ENCODE data around the gene PHF20.
"Not testable (repeated sequence)": the region's sequence is repeated elsewhere in the genome, so short reads cannot be mapped to it uniquely, and the experiment has no call there.

PHF20 gene

DNA sequence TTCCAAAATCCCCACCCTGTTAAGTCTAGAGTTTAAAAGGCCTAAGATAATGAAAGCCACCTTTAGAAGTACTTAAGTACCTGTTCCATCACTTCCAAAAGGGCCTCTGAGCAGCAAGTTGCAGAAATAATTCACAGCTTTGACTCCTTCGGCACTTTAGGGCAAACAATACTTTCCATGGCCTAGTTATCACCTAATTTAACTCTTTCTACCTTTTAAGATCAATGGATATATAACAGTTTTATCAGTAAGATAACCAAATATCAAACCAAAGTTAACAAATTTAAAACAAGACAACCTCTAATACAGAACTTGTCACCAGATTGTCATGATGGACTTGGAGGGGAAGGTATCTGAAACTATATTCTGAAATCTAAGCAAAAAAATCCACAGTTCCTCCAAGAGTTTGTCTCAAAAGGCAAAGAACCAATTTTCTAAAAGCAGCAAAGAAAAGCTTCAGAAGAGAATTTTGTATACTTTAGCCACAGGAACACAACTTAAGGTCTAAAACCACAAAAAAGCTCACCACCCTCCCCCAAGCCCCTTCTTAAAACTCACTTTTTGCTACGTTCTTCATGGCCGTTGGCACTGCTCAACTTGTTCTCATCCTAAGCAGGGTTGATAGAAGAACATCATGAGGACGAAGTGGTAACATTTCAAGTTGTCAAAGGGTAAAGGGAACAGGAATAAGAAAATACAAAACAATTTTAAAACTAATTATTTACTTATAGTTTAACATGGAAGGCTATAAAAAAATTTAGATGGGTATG is 33.2 kb upstream of the PHF20 start:
- FAIRE-seq (no peak), DNase-seq (ENCODE audit: low spot score) (no peak)

DNA sequence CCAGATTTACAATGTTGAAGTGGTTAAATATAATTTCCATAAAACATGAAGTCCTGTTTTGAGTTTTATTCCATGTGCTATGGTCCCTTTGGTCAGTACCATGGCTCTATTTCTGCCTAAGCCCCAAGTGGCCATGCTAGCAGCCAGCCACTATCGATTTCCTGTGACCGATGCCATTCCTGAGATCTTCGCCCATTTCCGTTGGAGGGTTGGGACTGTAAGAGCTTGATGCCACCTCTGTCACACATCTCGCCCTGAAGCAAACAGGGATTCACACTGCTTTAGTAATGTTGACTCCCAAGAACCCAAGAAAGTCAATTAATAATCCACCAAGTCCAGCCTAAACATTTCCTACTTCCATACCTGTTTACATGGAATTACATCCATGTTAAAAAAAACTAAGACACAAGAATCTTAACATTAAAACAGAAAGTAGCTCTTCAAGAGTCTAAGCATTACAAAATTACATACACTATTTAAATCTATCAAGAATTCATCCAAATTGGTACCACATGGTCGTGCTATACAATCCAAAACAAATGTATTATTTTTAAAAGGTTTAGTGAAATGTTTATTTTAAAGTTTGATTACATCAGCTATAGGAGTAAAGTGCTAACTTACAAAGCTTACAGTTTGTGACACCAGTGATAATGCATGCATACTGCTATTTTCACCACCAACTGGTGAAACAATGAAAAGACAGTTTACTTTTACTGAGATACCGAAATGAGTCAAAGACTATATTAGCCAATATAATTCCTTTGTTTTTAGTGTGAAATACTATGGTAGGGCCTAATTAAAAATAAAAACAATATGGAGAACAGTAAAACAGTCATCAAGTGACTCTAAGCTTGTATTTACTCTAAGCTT is 32.3 kb upstream of the PHF20 start:
- DNase-seq (ENCODE audit: low spot score) = no peak
- no peak for FAIRE-seq

DNA sequence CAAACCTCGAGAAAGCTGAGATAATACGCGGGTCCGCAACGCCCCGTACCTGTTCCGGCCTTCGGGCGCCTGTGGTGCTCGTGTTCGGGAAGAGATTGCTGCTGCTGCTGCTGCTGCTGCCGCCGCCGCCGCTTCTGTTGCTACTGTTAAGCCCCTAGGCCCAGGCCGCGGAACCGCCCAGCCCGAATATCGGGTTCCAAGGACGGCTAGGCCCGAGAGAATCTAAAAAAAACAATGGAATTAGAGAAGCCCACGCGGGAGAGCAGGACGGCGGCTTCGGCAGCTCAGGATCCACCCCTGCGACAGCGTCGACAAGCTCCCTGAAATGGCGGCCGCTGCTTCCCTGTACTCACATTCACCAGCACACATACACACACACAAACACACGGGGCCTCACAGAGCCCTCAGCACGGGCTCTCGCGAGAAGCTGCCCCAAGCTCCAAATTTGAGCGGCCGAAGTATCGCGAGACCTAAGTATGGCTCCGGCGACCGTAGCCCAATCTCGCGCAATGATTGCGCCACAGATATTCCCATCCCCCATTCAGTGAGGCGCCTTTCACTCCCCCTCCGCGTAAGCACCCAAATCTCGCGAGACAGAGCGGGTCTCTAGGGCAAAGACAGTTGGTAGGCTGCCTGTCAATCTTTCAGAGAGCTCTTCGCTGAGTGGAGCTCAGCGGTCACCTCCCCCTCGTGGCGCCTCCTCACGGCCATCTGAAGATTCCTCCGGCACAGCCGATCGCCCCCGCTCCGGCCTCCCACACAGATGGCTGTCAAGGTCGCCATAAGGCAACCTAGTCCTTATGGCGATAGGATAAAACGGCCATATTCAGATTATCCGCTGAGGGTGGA is 29.7 kb upstream of the PHF20 start, which contains the start of gene RBM39:
RBM39 (minus strand) TSS at position 369 of the 849 bp plus-strand sequence. CDS start 1,386 bp downstream, outside the sequence.
- DNase-seq (ENCODE audit: low spot score) (peak; percentile 99), FAIRE-seq (peak; percentile 56)

DNA sequence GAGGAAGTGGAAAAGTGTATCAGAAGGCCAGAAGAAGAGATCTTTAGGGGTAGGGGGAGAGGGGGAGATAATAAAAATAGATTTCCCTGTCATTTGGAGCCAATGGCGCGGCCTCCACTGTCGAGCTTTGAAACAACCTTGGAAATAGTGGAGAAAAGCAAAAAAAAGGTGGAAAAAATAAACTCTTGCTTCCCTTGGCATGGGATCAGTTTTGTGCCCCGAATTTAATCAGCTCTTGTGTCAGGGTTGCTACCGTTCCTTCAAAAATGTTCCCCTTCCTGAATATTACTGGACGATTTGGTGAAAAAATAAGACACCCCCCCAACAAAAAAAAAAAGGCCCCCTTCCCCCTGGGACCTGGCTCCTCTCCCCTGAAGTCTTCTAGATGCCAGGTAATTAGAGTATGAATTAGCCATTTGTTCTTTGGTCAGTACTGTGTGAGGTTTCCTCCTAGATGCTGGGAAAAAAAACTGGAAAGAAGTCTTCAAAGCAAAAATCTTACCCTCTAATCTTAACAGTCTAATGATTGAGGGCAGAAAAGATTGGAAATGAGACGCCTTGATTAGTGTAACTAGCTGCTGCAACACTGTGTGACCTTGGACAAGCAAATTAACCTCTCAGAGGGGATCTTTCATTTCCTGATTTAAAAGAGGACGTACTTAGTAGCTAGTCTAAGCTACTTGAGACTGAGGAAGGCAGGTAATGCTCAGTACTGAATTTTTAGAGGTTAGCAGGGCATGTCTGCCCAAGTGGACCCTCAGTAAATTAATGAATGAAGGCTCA is 28.9 kb upstream of the PHF20 start:
- DNase-seq (ENCODE audit: low spot score) = no peak
- no peak for FAIRE-seq

- DNase-seq (ENCODE audit: low spot score) = no peak
- FAIRE-seq = no peak
Observed at GRCh38 chr20:35743693-35744491, 27.9 kb upstream of the PHF20 start.

DNA sequence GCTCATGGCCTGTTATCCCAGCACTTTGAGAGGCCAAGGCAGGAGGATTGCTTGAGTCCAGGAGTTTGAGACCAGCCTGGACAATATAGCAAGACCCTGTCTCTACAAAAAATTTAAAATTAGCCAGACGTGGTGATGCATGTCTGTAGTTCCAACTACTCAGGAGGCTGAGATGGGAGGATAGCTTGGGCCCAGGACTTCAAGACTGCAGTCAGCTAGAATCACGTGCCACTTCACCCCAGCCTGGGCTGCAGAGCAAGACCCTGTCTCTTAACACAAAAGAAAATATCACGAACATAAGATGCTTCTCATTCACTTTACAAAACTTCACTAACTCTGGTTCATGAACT is 27.3 kb upstream of the PHF20 start:
- FAIRE-seq; DNase-seq (ENCODE audit: low spot score): not testable (repeated sequence)

- FAIRE-seq (no peak), DNase-seq (ENCODE audit: low spot score) (no peak)
Observed at GRCh38 chr20:35750611-35751010, 21.2 kb upstream of the PHF20 start.

- DNase-seq (ENCODE audit: low spot score) (no peak), FAIRE-seq (no peak)
Observed at GRCh38 chr20:35756404-35756803, 15.4 kb upstream of the PHF20 start.

DNA sequence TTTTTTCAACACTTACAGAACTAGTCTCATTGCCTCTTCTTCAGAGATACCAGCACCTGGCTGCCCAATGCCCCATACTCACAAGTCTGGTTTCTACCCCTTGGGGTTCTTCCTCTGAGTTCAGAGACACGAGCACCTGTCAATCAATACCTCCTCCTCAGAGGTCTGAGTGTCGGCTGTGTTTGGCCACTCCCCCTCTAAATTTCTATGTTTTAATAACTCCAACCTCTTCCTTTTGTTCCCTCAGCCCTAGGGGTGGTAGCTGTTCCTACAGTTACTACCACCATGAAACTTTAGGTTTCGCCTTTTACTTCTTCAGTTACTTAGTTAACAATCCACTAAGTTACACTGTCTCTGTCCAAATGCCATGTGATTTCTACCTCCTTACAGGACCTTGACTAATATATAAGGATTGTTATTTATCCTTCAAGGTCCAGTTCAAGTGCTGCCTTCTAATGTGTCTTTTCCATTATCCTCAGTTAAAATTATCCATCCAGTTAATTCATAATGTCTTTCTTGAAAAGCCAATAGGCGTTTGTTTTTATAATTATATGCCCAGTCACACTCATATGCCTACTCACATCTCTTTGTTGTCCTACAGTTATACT is 14.6 kb upstream of the PHF20 start:
- FAIRE-seq = no peak
- DNase-seq (ENCODE audit: low spot score) = no peak

- not testable (repeated sequence) for DNase-seq (ENCODE audit: low spot score); FAIRE-seq
Observed at GRCh38 chr20:35761548-35761947, 10.3 kb upstream of the PHF20 start.

DNA sequence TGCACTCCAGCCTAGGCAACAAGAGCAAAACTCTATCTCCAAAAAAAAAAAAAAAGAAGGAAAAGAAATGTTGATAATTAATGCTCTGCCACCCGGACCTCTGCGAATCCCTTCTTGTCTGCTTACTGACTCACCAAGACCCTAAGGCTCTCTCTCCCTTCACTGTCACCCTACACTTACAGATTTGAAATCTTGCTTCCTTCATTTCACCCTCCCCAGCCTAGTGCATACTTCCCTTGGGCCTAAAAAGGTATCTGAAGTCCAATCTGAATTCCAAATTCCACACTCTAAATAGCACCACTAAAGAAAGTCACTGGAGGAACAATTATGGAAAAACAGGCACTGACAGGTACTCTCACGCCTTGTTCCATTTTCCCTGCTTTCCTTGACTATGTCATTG is 9.4 kb upstream of the PHF20 start:
- FAIRE-seq = no peak
- DNase-seq (ENCODE audit: low spot score) = no peak

DNA sequence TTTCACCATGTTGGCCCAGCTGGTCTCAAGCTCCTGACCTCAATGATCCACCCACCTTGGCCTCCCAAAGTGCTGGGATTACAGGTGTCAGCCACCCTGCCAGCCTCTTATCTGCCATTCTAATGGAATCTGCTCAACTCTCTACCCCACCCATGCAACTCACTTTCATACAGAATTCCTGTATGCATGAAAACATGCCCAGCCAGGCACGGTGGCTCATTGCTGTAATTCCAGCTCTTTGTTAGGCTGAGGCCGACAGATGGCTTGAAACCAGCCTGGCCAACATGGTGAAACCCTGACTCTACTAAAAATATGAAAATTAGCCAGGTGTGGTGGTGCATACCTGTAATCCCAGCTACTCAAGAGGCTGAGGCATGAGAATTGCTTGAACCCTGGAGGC is 6.9 kb upstream of the PHF20 start:
- DNase-seq (ENCODE audit: low spot score); FAIRE-seq: not testable (repeated sequence)

GRCh38 chr20:35766843-35767242 is 5.0 kb upstream of the PHF20 start:
- no peak for FAIRE-seq

DNA sequence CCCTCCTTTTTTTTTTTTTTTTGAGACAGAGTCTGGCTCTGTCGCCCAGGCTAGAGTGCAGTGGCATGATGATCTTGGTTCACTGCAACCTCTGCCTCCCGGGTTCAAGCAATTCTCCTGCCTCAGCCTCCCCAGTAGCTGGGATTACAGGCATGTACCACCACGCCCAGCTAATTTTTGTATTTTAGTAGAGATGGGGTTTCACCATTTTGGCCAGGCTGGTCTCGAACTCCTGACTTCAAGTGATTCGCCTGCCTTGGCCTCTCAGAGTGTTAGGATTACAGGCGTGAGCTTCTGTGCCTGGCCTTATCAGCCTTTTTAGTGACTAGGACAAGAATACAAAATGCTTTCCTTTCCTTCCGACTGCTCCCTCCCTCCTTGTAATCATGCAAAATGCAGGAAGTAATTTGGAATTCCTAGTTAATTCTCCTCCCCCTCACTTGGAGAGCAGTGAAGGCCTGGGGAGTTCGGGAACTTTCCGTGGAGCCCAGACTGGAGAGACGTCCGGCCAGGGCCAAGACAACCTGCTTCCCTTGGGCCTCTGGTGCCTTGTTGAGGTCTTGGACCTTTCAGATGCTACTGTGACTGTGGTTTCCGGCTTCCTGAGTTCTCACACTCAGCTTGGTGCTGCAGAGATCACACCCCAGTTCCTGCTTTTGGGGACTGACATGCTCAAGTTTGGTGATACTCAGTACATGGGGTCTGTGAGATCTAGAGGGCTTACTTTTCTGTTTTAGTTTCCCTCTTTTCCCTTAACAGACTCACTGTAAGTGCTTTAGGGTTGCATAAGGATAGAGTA is 3.9 kb upstream of the PHF20 start:
- FAIRE-seq (no peak), DNase-seq (ENCODE audit: low spot score) (no peak)

More at GRCh38 chr20:35766843-35767242, 5.0 kb upstream of the PHF20 start:
- no peak for DNase-seq (ENCODE audit: low spot score)

DNA sequence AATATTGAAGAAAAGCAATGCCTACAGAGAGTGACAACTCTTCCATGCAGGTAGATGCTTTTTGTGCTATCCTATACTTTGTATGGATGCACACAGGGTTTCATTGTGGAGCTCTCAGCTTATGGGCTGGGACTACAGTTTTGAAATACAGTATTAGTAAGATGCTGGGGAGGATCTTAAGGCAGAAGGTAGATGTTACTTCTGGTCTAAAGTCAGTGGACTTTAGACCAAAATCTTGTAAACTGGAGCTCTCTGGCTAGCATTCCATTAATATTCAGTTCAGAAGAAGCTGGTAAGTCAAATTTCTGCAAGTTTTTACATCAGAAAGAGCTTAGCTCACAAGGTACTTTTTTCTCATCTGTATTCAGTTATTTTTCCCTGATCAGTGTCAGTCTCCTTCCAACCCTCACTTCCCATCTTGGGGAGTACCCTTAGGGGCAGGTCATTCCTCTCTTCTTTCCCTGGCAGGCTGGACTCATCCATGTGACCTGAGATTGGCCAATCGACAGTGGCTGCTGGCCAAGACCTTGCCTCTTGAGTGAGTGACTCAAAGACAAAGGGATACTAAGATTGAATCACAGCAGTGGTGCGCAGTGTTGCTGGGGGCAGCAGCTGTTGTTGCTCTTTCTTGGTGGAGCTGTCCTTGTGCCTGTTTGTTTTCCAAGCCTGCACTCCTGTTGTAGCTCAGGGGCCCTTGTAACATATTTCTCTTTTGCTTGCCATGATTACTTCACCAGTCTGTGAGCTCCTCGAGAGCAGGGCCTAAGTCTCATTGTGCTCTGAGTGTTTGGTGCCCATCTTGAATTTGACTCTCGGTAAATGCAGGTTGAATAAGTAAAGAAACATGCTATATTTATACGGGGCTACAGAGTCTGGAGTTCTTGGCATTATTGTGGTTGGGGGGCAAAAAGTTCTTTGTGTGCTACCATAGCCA is 2.8 kb upstream of the PHF20 start:
- FAIRE-seq (no peak), DNase-seq (ENCODE audit: low spot score) (peak; percentile 73)

DNA sequence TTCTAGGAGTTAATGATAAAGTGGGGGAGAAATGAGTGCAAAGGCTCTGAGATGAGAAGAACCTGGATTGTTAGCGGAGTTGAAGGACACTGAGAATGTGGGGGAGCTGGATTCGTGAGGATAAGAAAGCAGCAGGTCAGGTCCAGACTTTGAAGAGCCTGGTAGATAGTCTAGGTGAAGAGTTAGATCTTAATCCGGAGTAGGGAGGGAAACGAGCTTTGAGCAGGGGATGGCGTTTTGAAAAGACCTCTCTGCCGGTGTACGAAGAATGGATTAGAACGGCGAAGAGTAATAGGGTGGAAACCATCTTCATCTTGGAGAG is 487 bp upstream of the PHF20 start:
- DNase-seq (ENCODE audit: low spot score) (no peak), FAIRE-seq (no peak)

- no peak for DNase-seq (ENCODE audit: low spot score)
- no peak for FAIRE-seq
Observed at GRCh38 chr20:35772563-35773058, 796 bp downstream of the PHF20 start.

Measured in urothelium cell line (cell line).